ENCODE data around the gene TJP2.
"Not testable (repeated sequence)": the region's sequence is repeated elsewhere in the genome, so short reads cannot be mapped to it uniquely, and the experiment has no call there.

The TJP2 gene

DNA sequence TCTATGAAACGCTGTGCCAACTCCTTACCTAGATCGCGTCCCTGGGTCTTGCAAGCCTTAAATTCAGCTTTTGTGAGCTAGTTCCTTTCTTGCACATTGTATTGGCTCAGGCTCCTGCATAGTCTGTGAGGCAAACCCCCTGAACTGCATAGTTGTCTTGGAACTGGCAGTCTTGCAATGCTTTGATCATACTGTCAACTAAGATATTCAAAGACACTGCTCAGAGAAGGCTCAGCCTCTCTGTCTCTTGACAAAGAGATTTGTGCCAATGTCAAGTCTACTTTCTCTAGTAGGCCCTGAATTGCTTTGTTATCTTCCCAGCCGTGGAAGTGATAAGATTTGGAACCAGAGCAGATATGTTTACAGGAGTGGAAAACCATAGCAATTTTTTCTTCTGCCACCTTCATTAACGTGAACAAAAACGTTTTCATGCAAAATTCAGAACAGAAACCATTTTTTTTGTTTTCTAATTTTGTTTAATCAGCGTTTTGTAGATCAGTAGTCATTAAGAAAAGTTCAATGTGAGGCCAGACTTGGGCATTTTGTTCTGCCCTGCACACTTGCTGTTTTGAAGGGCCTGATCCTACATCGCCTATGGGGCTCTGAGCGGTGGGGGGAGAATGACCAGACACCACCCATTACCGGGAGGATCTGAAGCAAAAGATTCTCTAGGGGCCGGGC is 123.4 kb downstream of the TJP2 start:
- no peak for DNase-seq

GRCh38 chr9:69299315-69299714 is 125.2 kb downstream of the TJP2 start:
- no peak for DNase-seq

DNA sequence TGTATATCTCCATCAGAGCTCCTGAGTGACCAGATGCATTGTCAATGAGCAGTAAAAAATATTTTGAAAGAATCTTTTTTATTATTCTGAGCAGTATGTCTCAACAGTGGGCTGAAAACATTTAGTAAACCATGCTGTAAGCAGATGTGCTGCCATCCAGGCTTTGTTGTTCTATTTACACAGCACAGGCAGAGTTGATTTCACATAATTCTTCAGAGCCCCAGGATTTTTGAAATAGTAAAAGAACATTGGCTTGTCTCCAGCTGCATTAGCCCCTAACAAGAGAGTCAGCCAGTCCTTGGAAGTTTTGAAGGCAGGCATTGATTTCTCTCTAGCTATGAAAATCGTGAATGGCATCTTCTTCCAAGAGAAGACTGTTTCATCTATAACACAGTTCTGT is 125.7 kb downstream of the TJP2 start:
- no peak for DNase-seq

GRCh38 chr9:69303331-69303730 is 129.3 kb downstream of the TJP2 start:
- DNase-seq, result no peak

DNA sequence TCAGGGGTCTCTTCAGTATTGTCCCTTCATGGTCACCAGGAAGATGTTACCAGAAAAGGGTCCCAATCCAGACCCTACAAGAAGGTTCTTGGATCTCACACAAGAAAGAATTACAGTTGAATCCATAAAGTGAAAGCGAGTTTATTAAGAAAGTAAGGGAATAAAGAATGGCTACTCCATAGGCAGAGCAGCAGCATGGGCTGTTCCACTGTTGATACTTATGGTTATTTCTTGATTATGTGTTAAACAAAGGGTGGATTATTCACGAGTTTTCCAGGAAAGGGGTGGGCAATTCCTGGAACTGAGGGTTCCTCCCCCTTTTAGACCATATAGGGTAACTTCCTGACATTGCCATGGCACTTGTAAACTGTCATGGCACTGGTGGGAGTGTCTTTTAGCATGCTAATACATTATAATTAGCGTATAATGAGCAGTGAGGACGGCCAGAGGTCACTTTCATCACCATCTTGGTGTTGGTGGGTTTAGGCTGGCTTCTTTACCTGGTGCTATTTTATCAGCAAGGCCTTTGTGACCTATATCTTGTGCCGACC is 132.9 kb downstream of the TJP2 start:
- DNase-seq, result not testable (repeated sequence)

DNA sequence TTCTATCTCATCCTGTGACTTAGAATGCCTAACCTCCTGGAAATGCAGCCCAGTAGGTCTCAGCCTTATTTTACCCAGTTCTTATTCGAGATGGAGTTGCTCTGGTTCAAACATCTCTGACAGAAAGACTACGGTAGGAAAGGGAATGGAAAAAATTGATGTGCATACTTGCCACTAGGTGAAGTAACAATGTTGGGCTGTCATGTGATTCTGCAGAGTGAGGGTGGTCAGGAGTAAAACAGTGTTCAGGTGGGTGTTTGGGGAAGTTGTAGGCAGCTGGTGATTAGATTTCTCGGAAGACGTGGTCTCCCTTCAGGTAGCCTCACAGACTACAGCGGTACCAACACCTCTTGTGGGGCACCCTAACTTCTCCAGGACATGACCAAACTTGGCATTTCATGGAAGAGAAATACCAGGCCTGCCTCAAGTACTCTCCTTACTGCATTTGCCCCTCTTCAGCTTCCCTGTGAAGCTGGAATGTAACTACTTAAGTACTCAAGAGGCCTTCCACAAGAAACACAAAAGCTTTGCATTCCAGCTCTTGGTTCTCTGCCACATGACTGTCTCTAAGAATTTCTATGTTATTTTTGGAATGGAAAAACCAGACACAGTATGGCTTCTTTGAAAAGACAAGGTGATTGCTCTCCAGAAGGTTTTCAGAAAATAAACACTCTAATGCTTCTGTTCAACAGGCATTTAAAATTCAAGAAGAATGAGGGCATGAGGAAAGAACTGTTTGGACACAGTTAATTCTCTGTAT is 133.5 kb downstream of the TJP2 start:
- no peak for DNase-seq

DNA sequence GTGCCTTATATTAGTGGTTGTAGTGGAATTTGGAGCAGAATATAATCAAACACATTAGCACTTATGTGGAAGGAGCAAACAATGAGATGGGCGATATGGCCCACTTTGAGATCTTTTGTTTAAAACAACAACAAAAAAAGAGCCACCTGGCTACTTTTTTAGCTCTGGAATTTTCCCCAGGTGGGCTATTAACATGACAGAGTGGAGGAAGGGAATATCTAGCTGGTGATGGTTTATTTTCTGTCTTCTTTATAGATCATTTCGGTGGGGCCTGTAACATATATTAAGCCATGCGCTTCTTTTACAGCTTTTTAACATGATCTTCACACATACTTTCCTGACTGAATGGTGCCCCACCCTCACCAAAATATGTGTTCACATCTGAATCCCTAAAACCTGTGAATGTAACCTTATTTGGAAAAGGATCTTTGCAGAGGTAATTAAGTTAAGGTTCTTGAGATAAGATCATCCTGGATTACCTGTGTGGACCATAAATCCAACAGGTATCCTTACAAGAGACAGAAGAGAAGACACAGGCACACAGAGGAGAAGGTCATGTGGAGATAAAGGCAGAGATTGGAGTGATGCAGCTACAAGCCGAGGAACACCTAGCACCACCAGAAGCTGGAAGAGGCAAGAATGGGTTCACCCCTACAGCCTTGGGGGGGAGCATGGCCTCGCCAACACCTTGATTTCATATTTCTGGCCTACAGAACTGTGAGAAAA is 134.3 kb downstream of the TJP2 start:
- no peak for DNase-seq

DNA sequence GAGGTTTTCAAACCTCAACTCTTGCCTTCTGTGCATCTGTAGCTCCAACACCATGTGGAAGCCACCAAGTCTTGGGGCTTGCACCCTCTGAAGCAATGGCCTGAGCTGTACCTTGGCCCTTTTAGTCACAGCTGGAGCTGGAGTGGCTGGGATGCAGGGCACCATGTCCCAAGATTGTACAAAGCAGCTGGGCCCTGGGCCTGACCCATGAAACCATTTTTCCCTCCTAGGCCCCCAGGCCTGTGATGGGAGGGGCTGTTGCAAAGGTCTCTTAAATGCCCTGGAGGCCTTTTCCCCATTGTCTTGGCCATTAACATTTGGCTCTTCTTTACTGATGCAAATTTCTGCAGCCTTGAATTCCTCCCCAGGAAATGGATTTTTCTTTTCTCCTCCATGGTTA is 139.1 kb downstream of the TJP2 start:
- no peak for DNase-seq

GRCh38 chr9:69314547-69314946 is 140.5 kb downstream of the TJP2 start:
- no peak for DNase-seq

- no peak for DNase-seq
These were observed 143.0 kb downstream of the TJP2 start for GRCh38 chr9:69317081-69317480.

- DNase-seq, result no peak
These were observed 143.8 kb downstream of the TJP2 start for GRCh38 chr9:69317894-69318293.

- no peak for DNase-seq
These were observed 145.4 kb downstream of the TJP2 start for GRCh38 chr9:69319324-69320025.

DNA sequence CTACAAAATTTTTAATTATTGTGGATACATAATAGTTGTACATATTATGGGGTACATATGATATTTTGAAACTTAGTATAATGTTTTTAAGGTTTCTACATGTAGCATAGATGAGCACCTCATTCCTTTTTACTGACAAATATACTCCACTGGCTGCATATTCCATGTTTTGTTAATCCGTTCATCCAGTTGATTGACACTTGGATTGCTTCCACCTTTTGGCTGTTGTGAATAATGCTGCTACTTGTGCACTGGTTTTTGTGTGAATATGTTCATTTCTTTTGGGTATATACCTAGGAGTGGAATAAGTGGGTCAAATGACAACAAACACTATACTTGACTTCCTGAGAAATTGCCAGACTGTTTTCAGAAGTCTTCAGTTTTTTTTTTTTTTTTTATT is 148.2 kb downstream of the TJP2 start:
- DNase-seq, result no peak

- DNase-seq, result no peak
These were observed 149.8 kb downstream of the TJP2 start for GRCh38 chr9:69323861-69324260.
